Measurements from ENCODE around the gene OSBPL6.

The OSBPL6 gene

GRCh38 chr2:178199334-178199733, 5.0 kb downstream of the OSBPL6 start:
- DNase-seq = no peak

- no peak for DNase-seq
These were observed 6.0 kb downstream of the OSBPL6 start for GRCh38 chr2:178200331-178200730.

DNA sequence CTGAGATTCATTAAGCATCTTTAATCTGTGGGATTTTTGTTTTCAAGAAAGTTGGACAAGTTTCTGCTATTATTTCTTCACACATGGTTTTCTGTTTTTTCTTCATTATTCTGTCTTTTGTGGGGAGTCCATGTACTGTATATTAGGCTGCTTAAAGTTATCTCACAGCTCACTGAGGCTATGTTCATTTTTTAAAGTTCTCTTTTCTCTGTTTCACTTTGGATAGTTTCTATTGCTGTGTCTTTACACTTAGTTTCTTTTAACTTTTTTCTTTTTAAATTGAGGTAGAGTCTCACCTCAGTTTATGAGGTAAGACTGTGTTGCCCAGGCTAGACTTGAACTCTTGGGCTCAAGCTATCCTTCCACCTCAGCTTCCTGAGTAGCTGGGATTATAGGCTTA, 8.6 kb downstream of the OSBPL6 start:
- no peak for DNase-seq

DNA sequence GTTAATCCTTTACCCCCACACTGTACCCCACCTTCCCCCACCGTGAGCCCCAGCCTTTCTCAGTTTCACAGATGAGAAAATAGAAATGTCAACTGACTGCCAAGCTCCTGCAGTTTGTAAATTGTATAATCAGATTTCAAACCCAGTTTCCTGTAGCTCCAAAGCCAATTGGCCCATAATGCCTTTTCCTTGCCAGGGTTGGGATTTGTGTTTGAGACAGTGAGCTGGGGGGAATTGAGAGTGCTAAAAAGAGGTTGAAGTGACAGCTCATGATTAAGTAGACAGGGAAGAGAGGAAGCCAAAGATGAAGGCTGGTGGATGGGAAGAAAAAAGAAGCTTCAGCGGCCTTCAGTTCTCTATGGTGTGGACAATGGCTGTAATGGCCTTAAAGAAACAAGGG, 10.7 kb downstream of the OSBPL6 start:
- DNase-seq = no peak

DNA sequence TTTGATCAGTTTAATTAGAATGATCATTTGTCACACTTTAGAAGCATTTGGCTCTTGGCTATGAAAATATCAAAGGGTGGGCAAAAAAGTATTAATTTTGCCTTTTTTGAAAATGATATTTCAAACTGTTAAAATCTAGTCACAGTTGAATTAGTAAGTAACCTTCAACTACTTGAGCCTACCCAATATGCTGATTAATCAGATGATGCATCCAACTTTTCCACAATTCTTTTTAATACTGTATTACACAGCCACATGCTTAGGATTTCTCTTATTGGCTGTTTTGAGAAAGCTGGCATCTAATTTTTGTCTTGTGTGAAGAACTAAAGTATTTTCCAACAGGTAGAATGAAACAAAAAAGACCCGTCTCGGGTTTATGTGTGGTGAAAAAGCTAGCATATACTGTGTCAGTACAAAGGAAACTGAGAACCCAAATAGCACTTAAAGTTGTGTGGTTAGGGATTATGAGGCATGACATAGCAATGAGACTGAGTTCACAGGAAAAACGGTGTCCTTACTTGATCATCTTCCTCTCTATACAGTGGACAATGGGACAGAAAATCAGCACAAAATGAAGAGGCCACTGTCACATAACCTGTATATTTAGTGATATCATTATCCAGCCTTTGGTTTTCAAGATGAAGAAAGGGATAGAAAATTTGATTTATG, 11.7 kb downstream of the OSBPL6 start:
- no peak for DNase-seq

- DNase-seq = no peak
These were observed 14.0 kb downstream of the OSBPL6 start for GRCh38 chr2:178208336-178208735.

- DNase-seq = no peak
These were observed 14.5 kb downstream of the OSBPL6 start for GRCh38 chr2:178208817-178209216.

DNA sequence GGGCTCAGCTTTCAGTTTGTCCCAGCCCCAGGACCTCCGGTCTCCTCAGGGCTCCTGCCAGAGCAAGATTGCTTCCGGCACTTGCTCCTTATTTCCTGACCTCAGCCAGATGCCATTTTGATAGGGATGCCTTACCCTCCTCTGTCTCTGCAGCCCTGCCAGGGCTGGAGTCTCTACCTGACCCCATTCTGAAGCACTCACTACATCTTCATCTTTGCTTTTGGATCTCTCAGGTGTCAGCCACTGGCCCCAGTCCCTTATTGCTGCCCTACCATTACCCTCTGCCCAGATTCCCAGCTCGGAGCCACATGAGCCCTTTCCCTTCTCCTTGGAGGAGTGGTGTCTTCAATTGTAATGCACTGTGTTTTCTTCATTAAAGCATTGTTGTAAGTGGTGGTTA, 17.1 kb downstream of the OSBPL6 start:
- DNase-seq = no peak

DNA sequence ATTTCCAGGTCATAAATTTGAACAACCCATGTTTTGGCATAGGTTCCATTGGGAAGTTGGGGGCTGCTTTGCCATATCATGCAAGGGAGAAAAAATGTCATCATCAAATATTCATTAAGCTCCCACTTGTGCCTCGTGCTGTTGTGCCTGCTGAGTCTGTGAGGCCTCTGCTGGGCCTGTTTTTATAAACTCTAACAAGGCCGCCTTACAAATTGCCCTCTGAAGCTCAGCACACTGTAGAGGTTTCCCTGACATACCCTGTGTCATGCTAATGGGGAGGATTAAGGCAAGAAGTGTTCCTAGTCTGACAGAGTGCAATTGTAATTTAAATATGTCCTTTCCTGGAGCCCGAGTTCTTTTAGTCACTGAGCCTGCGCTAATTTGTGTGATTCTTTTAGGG, 17.6 kb downstream of the OSBPL6 start:
- no peak for DNase-seq

DNA sequence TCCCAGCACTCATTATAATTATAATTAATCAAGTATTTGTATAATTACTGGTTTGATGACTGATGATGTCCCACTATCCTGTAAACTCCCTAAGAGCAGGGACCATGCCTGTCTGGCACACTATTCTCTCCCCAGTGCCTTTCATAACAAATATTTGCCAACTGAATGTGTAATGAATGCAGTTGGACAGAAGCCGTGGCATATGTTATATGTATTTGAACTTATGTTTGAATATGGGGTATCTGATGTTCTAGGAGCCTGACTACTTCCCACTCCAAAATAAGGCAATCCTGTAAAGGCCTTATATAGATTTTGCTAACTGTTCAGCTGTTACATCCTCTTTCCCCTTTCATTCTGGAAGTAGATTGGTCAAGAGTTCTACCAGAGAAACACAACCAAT, 19.7 kb downstream of the OSBPL6 start:
- DNase-seq = no peak

GRCh38 chr2:178219247-178219646, 24.9 kb downstream of the OSBPL6 start:
- no peak for DNase-seq

GRCh38 chr2:178220814-178221213, 26.5 kb downstream of the OSBPL6 start:
- DNase-seq = no peak

DNA sequence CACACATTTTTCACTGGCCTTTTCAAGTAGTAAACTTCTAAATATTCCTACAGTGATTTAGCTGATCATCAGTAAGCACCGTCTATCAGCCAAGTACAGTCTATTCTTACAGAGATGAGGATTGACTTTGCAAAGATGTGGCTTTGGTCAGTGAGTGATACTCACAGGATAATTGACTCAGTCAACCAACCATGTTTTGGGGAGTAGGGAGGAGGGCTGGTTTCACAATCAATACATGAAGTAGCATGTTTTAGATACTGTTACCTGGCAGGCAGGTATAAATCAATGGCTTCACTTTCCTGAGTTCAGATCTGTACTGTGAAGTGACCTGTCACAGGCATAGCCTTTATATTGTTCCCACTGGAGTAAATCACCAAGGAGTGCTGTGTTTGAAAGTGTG, 27.2 kb downstream of the OSBPL6 start:
- DNase-seq = no peak

GRCh38 chr2:178223806-178224205, 29.5 kb downstream of the OSBPL6 start:
- no peak for DNase-seq

DNA sequence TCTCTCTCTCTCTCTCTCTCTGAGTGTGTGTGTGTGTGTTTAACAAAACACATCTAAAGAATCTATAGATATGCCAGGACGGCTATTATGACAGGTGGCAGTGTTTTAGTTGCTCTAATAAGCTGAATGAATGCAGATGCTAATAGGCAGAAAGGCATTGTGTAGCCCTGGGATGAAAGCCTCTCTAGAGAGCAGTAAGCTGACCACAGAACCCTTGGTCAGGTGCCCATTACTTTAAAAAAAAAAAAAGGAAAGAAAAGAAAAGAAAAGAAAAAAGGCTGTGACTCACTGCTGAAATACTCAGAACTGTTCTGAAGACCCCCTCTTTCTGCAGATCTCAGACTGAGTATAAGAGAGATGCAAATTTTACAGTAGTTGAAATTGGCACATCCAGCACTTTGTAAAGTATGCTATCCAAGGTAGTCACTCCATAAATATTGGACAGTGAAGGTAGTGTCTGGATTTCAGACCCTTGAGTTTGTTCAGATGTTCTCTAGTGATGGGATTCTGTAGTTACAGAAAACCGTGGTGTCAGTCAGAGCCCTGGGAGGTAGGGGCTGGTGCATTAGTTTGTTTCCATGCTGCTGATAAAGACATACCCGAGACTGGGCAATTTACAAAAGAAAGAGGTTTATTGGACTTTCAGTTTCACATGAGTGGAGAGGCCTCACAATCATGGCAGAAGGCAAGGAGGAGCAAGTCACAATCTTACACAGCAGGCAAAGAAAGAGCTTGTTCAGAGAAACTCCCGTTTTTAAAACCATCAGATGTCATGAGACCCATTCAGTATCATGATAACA, 30.9 kb downstream of the OSBPL6 start:
- DNase-seq = no peak

GRCh38 chr2:178227187-178227586, 32.9 kb downstream of the OSBPL6 start:
- DNase-seq = no peak

DNA sequence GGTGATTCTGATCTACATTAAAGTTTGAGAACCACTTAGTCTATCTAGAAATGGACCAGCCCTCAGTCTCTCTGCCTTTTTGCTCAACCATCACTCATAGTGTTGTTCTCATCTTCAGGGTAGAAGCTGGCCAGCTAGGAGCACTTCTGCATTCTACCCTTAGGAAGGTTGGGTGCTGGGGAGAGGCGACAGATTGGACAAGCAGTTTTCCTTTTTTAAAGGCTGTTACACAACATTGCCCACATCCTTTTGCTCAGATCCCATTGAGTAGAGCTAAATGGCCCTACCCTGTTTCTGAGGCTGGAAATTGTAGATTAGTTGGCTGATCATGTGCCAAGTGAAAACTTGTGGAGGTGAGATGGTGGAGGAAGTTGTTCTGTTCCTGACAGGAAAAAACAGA, 35.6 kb downstream of the OSBPL6 start:
- no peak for DNase-seq

GRCh38 chr2:178230396-178230795, 36.1 kb downstream of the OSBPL6 start:
- no peak for DNase-seq

GRCh38 chr2:178233428-178233827, 39.1 kb downstream of the OSBPL6 start:
- DNase-seq = no peak

DNA sequence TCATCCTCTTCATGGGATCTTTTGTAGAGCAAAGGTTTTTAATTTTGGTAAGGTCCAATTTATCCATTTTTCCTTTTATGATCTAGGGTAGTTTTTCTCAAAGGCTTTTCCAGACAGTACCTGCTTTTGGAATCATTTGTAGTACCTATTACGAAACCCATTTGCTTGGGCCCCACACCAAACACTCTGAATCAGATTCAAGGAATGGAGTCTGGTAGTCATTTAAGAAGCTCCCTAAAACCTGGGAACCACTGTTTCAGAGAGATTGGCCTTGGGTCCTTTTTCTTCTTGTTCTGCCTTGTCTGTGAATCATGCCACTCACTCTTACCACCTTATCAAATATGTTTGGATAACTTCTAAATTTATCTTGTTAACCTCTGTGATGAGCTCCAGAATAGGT, 40.3 kb downstream of the OSBPL6 start:
- DNase-seq = no peak

DNA sequence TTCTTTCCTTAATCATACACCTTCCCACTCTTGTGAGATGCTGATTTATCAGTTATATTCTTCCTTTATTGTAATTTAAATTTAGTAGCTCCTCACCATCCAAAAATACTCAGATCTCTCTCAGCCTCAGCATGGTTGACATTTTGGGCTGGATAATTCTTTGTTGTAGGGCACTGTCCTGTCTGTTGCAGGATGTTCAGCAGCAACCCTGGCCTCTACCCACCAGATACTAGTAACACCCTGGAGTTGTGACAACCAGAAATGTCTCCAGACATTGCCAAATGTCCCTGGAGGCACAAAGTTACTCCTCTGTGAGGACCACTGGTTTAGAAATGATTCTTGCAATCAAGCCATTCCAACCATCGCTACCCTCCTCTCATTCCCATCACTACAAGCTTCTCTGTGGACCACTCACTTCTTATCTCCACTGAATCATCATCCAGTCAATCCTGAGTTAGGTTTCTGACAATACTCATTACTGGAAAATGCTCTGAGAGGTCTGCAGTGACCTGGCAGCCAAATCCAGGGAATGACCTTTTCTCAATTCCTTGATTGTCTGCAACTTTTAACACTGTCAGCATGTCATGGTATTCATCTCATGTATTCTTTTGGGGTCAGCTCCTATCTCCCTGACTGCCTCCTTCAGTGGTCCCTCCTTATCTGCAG, 43.3 kb downstream of the OSBPL6 start:
- no peak for DNase-seq

- DNase-seq = no peak
These were observed 43.8 kb downstream of the OSBPL6 start for GRCh38 chr2:178238154-178238521.

- DNase-seq = no peak
These were observed 44.4 kb downstream of the OSBPL6 start for GRCh38 chr2:178238750-178239149.

GRCh38 chr2:178241844-178242551, 47.7 kb downstream of the OSBPL6 start:
- DNase-seq = no peak
